CD4-positive, alpha-beta T cell (primary cell): ENCODE results near the gene TACC3. TPM values are rescaled to one million over a fixed set of nuclear protein-coding genes. Genes with fewer than 3 reads are reported as not detected.

Experiments used
- ATAC-seq: fragments of 200-7000 bp; cut with Tn5 transposase; one replicate; pipeline ENCODE4 v1.10.0; 2022; ENCODE audit warnings: mild to moderate bottlenecking; ENCODE audit not compliant: poor library complexity
- CTCF ChIA-PET: fragments of 350-600 bp; sonication (Branson Sonifier 250); formaldehyde crosslinking; loops from one replicate; lab custom pipeline; 2021; ENCODE audit warnings: antibody characterized with exemption, inconsistent platforms; lab: Charles Lee
- POLR2A ChIA-PET: fragments of 350-600 bp; sonication (Branson Sonifier 250); formaldehyde crosslinking; loops from one replicate; lab custom pipeline; 2021; ENCODE audit warnings: antibody characterized with exemption, inconsistent platforms; lab: Charles Lee
- DNase-seq, 14 experiments: peaks; one replicate each; pipeline ENCODE4 v3.0.0-alpha.2; 2013 to 2020; ENCODE audit warnings: mixed read lengths in 2 of 14
- H3K27ac ChIP-seq, 2 donors: one replicate each; pipeline versions ENCODE4 v1.5.1 to v1.7.0; 2013; ENCODE audit warnings: low read length in 2 of 2, low read depth in 1 of 2, mild to moderate bottlenecking in 1 of 2
- H3K27me3 ChIP-seq, 2 experiments: 1 replicate in 1 of 2; 2 replicates in 1 of 2; pipeline versions ENCODE4 v1.6.1 to v1.7.0; 2013; ENCODE audit warnings: low read length in 2 of 2, control low read depth in 1 of 2, mild to moderate bottlenecking in 1 of 2, moderate library complexity in 1 of 2; ENCODE audit not compliant: insufficient read depth in 2 of 2, control insufficient read depth in 1 of 2
- H3K36me3 ChIP-seq: one replicate; pipeline ENCODE4 v1.6.1; 2013; ENCODE audit warnings: low read length, control low read depth; ENCODE audit not compliant: insufficient read depth
- H3K4me1 ChIP-seq: one replicate; pipeline ENCODE4 v1.6.1; 2013; ENCODE audit warnings: low read length, control low read depth; ENCODE audit not compliant: insufficient read depth
- H3K4me3 ChIP-seq: one replicate; pipeline ENCODE4 v1.5.1; 2013; ENCODE audit warnings: mild to moderate bottlenecking, low read length, moderate library complexity
- H3K9me3 ChIP-seq, 2 experiments: 1 replicate in 1 of 2; 2 replicates in 1 of 2; pipeline versions ENCODE4 v1.6.1 to v1.7.0; 2013; ENCODE audit warnings: low read length in 2 of 2, mild to moderate bottlenecking in 2 of 2, control low read depth in 1 of 2, moderate library complexity in 1 of 2; ENCODE audit not compliant: control insufficient read depth in 1 of 2, insufficient read depth in 1 of 2
- H3K27ac Mint-ChIP-seq: one replicate; pipeline ENCODE4 v1.8.0; 2020; ENCODE audit warnings: mixed read lengths
- H3K27me3 Mint-ChIP-seq: one replicate; pipeline ENCODE4 v1.8.0; 2021; ENCODE audit warnings: mixed read lengths
- H3K36me3 Mint-ChIP-seq: one replicate; pipeline ENCODE4 v1.8.0; 2021; ENCODE audit warnings: low read depth, mixed read lengths
- H3K4me1 Mint-ChIP-seq: one replicate; pipeline ENCODE4 v1.8.0; 2021; ENCODE audit warnings: low read depth, mixed read lengths
- H3K4me3 Mint-ChIP-seq: one replicate; pipeline ENCODE4 v1.8.0; 2020; ENCODE audit warnings: mild to moderate bottlenecking, mixed read lengths
- H3K9me3 Mint-ChIP-seq: one replicate; pipeline ENCODE4 v1.8.0; 2020; ENCODE audit warnings: mixed read lengths
- CTCF ChIP-seq: fragments of 200-600 bp; IDR thresholded peaks from one replicate; pipeline ENCODE4 v1.8.0; 2022; ENCODE audit warnings: antibody characterized with exemption, mild to moderate bottlenecking
- intact Hi-C, 2 experiments: fragments of 100-400 bp; cut with DNase I in 1 of 2; cut with micrococcal nuclease in 1 of 2; formaldehyde crosslinking; loops; one replicate each; pipeline versions ENCODE4 v1.15.1 to v1.9.0; 2023 to 2025; cut with DNase I, micrococcal nuclease
- total RNA-seq, 174 experiments: library from RNA in 2 of 174; stranded (reverse) in 2 of 174; gene quantifications; one replicate each; pipeline ENCODE4 v1.2.3 and lab custom pipeline; 2021 to 2026

The TACC3 gene
- total RNA-seq, 2 experiments from 2014 or later, result 123 TPM

- H3K4me1 ChIP-seq, result peaks cover 83% of the 10 kb centered on the region
- intact Hi-C loops, result loop anchor here (1.0 to 10.0 kb wide), 6 partner anchors 10 to 1352 kb away; partner anchors contain the start of genes CTBP1 (in 1 of the 2), FAM53A (in 1 of the 2), HAUS3 (in 1 of the 2) and HTT (in 1 of the 2)
- Mint-ChIP-seq H3K4me1 (peaks cover 63% of the 10 kb centered on the region), H3K9me3 (no peaks in the 10 kb centered on the region), H3K4me3 (peak overlapping the region; percentile 89), H3K27me3 (no peaks in the 10 kb centered on the region), H3K36me3 (peaks cover 39% of the 10 kb centered on the region), H3K27ac (peak overlapping the region; percentile 99)
- ChIA-PET POLR2A (interaction anchor here (0.7 to 12.1 kb wide), 8 partner anchors 8 to 177 kb away, joined by 3 to 205 read pairs (median 3); partner anchors contain the start of genes FAM53A, LETM1 and SLBP), CTCF (interaction anchor here (7.0 kb wide), 1 partner anchor 30 kb away, joined by 84 read pairs; no protein-coding TSS in a partner anchor)
- peaks cover 26% of the 10 kb centered on the region for H3K36me3 ChIP-seq
- no peaks in the 10 kb centered on the region for H3K9me3 ChIP-seq
- peak overlapping the region; percentile 85 to 88 for H3K27ac ChIP-seq
- no peak for DNase-seq
- no peak for TF ChIP-seq CTCF
- ATAC-seq, result no peak
- no peaks in the 10 kb centered on the region for H3K27me3 ChIP-seq
- peak overlapping the region; percentile 65 for H3K4me3 ChIP-seq
Measured at GRCh38 chr4:1722551-1723118, 1.3 kb downstream of the TACC3 start.

- H3K36me3 ChIP-seq, result peaks cover 31% of the 10 kb centered on the region
- H3K4me1 Mint-ChIP-seq, result peaks cover 63% of the 10 kb centered on the region
- no peaks in the 10 kb centered on the region for H3K27me3 Mint-ChIP-seq
- ATAC-seq, result peak; percentile 45
- intact Hi-C loops, result loop anchor here (1.0 to 10.0 kb wide), 6 partner anchors 11 to 1352 kb away; partner anchors contain the start of genes CTBP1 (in 1 of the 2), FAM53A (in 1 of the 2), HAUS3 (in 1 of the 2) and HTT (in 1 of the 2)
- H3K36me3 Mint-ChIP-seq, result peaks cover 45% of the 10 kb centered on the region
- peak in 13 of 14 experiments; percentile 25 to 82 (median 48) for DNase-seq
- peak overlapping the region; percentile 85 to 88 for H3K27ac ChIP-seq
- no peak for TF ChIP-seq CTCF
- H3K9me3 Mint-ChIP-seq, result no peaks in the 10 kb centered on the region
- peak overlapping the region; percentile 65 for H3K4me3 ChIP-seq
- H3K27me3 ChIP-seq, result no peaks in the 10 kb centered on the region
- ChIA-PET POLR2A (interaction anchor here (0.6 to 12.1 kb wide), 11 partner anchors 9 to 177 kb away, joined by 3 to 205 read pairs (median 3); partner anchors contain the start of genes FAM53A, LETM1 and SLBP), CTCF (interaction anchor here (7.0 kb wide), 1 partner anchor 30 kb away, joined by 84 read pairs; no protein-coding TSS in a partner anchor)
- H3K4me3 Mint-ChIP-seq, result peak overlapping the region; percentile 89
- H3K9me3 ChIP-seq, result no peaks in the 10 kb centered on the region
- peak overlapping the region; percentile 99 for H3K27ac Mint-ChIP-seq
- H3K4me1 ChIP-seq, result peaks cover 88% of the 10 kb centered on the region
Measured at GRCh38 chr4:1723131-1723801, 1.9 kb downstream of the TACC3 start.

- Histone ChIP-seq H3K4me3 (no peak overlapping the region), H3K9me3 (no peaks in the 10 kb centered on the region), H3K27me3 (no peaks in the 10 kb centered on the region), H3K4me1 (peaks cover 87% of the 10 kb centered on the region), H3K36me3 (peaks cover 44% of the 10 kb centered on the region), H3K27ac (no peak overlapping the region)
- peaks cover 57% of the 10 kb centered on the region for H3K4me1 Mint-ChIP-seq
- peaks cover 62% of the 10 kb centered on the region for H3K36me3 Mint-ChIP-seq
- ChIA-PET CTCF (interaction anchor here (1.4 to 7.0 kb wide), 3 partner anchors 13 to 42 kb away, joined by 3 to 84 read pairs (median 7); partner anchors contain the start of gene SLBP), POLR2A (interaction anchor here (2.4 to 12.1 kb wide), 3 partner anchors 14 to 34 kb away, joined by 11 to 205 read pairs (median 128); partner anchors contain the start of gene SLBP)
- ATAC-seq, result no peak
- no peak for TF ChIP-seq CTCF
- peak overlapping the region; percentile 99 for H3K27ac Mint-ChIP-seq
- H3K9me3 Mint-ChIP-seq, result no peaks in the 10 kb centered on the region
- intact Hi-C loops, result loop anchor here in 1 of 2 experiments (10.0 kb wide), 1 partner anchor 1349 kb away; the partner anchor contains the start of genes HTT and HTT-AS
- DNase-seq, result peak in 1 of 14 experiments; percentile 16
- H3K27me3 Mint-ChIP-seq, result no peaks in the 10 kb centered on the region
- peak overlapping the region; percentile 89 for H3K4me3 Mint-ChIP-seq
Measured at GRCh38 chr4:1725521-1725920, 4.2 kb downstream of the TACC3 start.
